B cell (primary cell): ENCODE measurements around the gene PAX6.

Source experiments
- EZH2 ChIP-seq: IDR thresholded peaks from 2 replicates; pipeline ENCODE4 v1.6.1; 2012; ENCODE audit warnings: borderline replicate concordance, low read depth, mild to moderate bottlenecking, moderate library complexity, low read length; ENCODE audit not compliant: insufficient read depth, poor library complexity, severe bottlenecking
- TF ChIP-seq, protein P1 (sequence below): fragments of 200-600 bp; IDR thresholded peaks from one replicate; pipeline ENCODE4 v1.8.0; 2022; ENCODE audit warnings: antibody characterized with exemption, mild to moderate bottlenecking

DNA sequence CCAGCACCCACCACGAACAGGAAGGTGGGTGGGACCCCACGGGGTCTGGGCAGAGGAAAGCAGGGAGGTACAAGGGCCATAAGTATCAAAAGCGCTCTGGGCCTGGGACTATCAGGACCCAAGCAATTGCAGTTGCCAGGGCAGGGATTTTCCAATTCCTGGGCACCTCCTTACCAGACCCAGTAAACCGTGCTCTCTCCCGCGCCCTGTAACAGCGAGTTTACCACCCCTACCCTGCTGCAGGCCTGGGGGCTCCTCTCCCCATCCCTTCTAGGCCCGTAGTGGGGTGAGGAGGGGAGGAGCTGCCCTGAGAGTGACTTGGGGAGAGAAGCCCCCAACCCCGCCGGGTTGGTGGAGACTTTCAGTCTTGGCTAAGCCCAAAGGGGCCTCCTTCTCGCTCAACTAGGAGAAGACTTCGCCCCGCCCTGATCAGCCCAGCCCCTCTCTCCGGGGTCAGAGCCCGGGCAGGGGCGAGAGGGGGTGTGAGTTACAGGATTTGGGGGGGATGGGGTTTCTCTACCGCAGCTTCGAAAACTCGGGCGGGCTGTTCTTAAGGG is 5.4 kb downstream of the PAX6 start:
- TF ChIP-seq, protein P1, sequence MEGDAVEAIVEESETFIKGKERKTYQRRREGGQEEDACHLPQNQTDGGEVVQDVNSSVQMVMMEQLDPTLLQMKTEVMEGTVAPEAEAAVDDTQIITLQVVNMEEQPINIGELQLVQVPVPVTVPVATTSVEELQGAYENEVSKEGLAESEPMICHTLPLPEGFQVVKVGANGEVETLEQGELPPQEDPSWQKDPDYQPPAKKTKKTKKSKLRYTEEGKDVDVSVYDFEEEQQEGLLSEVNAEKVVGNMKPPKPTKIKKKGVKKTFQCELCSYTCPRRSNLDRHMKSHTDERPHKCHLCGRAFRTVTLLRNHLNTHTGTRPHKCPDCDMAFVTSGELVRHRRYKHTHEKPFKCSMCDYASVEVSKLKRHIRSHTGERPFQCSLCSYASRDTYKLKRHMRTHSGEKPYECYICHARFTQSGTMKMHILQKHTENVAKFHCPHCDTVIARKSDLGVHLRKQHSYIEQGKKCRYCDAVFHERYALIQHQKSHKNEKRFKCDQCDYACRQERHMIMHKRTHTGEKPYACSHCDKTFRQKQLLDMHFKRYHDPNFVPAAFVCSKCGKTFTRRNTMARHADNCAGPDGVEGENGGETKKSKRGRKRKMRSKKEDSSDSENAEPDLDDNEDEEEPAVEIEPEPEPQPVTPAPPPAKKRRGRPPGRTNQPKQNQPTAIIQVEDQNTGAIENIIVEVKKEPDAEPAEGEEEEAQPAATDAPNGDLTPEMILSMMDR, result no peak
- no peak for TF ChIP-seq EZH2
